GM23338 (cell line): ENCODE results near the gene MFAP4. TPM values are rescaled to one million over a fixed set of nuclear protein-coding genes. Genes with fewer than 3 reads are reported as not detected.

Experiments
- ATAC-seq: fragments of 200-7000 bp; cut with Tn5 transposase; 3 replicates; pipeline ENCODE4 v1.9.1; 2020
- DNase-seq: peaks from one replicate; pipeline ENCODE4 v3.0.0-alpha.2; 2015; ENCODE audit warnings: low spot score
- H2AFZ ChIP-seq: fragments of 200-600 bp; sonication (generic); 2 replicates; pipeline ENCODE4 v1.8.0; 2016; ENCODE audit warnings: antibody characterized with exemption, mild to moderate bottlenecking, moderate library complexity
- H3F3A ChIP-seq: fragments of 200-600 bp; sonication (generic); replicated peaks from 2 replicates; pipeline ENCODE4 v1.8.0; 2017; ENCODE audit warnings: antibody characterized with exemption, mixed run types, low read depth
- H3K27ac ChIP-seq: fragments of 200-600 bp; sonication (generic); 2 replicates; pipeline ENCODE4 v1.6.1; 2016; ENCODE audit warnings: low read depth
- H3K27me3 ChIP-seq: fragments of 200-600 bp; sonication (generic); 2 replicates; pipeline ENCODE4 v1.8.0; 2016; ENCODE audit warnings: mild to moderate bottlenecking, mixed run types, moderate library complexity; ENCODE audit not compliant: insufficient read depth
- H3K36me3 ChIP-seq: fragments of 200-600 bp; sonication (generic); 2 replicates; pipeline ENCODE4 v1.8.0; 2016; ENCODE audit warnings: mild to moderate bottlenecking; ENCODE audit not compliant: insufficient read depth
- H3K4me1 ChIP-seq: fragments of 200-600 bp; sonication (generic); 2 replicates; pipeline ENCODE4 v1.8.0; 2016; ENCODE audit warnings: mild to moderate bottlenecking, moderate library complexity; ENCODE audit not compliant: insufficient read depth
- H3K4me2 ChIP-seq: fragments of 200-600 bp; sonication (generic); 2 replicates; pipeline ENCODE4 v1.7.1; 2017; ENCODE audit warnings: mixed run types
- H3K4me3 ChIP-seq: fragments of 200-600 bp; sonication (generic); 2 replicates; pipeline ENCODE4 v1.6.1; 2016; ENCODE audit warnings: mixed run types
- H3K79me2 ChIP-seq: fragments of 200-600 bp; sonication (generic); replicated peaks from 2 replicates; pipeline ENCODE4 v1.8.0; 2017; ENCODE audit warnings: mild to moderate bottlenecking; ENCODE audit not compliant: insufficient read depth
- H3K9me2 ChIP-seq: fragments of 200-600 bp; sonication (generic); 2 replicates; pipeline ENCODE4 v1.8.0; 2017; ENCODE audit not compliant: insufficient read depth
- H4K20me1 ChIP-seq: fragments of 200-600 bp; sonication (generic); replicated peaks from 2 replicates; pipeline ENCODE4 v1.8.0; 2017; ENCODE audit warnings: mild to moderate bottlenecking; ENCODE audit not compliant: insufficient read depth
- H3K27ac Mint-ChIP-seq: 2 replicates; pipeline ENCODE4 v1.8.0; 2020; ENCODE audit warnings: inconsistent platforms, mild to moderate bottlenecking, moderate library complexity, mixed read lengths
- H3K27me3 Mint-ChIP-seq: 3 replicates; pipeline ENCODE4 v1.8.0; 2022; ENCODE audit warnings: low read depth, mild to moderate bottlenecking, moderate library complexity, mixed read lengths, inconsistent platforms; ENCODE audit not compliant: insufficient read depth, poor library complexity
- H3K36me3 Mint-ChIP-seq: 3 replicates; pipeline ENCODE4 v1.8.0; 2021; ENCODE audit warnings: low read depth, mild to moderate bottlenecking, inconsistent platforms, moderate library complexity, mixed read lengths
- H3K4me1 Mint-ChIP-seq: 3 replicates; pipeline ENCODE4 v1.8.0; 2020; ENCODE audit warnings: mild to moderate bottlenecking, inconsistent platforms, mixed read lengths
- H3K4me3 Mint-ChIP-seq: 3 replicates; pipeline ENCODE4 v1.8.0; 2021; ENCODE audit warnings: moderate library complexity, mild to moderate bottlenecking, inconsistent platforms, mixed read lengths
- H3K9me3 Mint-ChIP-seq: 3 replicates; pipeline ENCODE4 v1.8.0; 2020; ENCODE audit warnings: moderate library complexity, mild to moderate bottlenecking, inconsistent platforms, mixed read lengths
- CREB1 ChIP-seq: fragments of 250-450 bp; sonication (Bioruptor Pico); IDR thresholded peaks from 2 replicates; pipeline ENCODE4 v1.5.0; 2020; ENCODE audit warnings: low read depth, mild to moderate bottlenecking, moderate library complexity
- EZH2 ChIP-seq: fragments of 200-600 bp; sonication (generic); IDR thresholded peaks from one replicate; pipeline ENCODE4 v1.8.0; 2017; ENCODE audit warnings: antibody characterized with exemption, mild to moderate bottlenecking, low read depth; ENCODE audit not compliant: unreplicated experiment
- EZH2phosphoT487 ChIP-seq: fragments of 200-600 bp; sonication (generic); IDR thresholded peaks from one replicate; pipeline ENCODE4 v1.8.1; 2018; ENCODE audit warnings: antibody characterized with exemption; ENCODE audit not compliant: unreplicated experiment
- JUNB ChIP-seq: IDR thresholded peaks from one replicate; pipeline ENCODE4 v1.6.1; 2016; ENCODE audit warnings: antibody characterized with exemption; ENCODE audit not compliant: unreplicated experiment
- NANOG ChIP-seq: IDR thresholded peaks from 2 replicates; pipeline ENCODE4 v1.6.1; 2016; ENCODE audit warnings: antibody characterized with exemption, borderline replicate concordance
- POLR2AphosphoS5 ChIP-seq: IDR thresholded peaks from 2 replicates; pipeline ENCODE4 v1.6.1; 2016; ENCODE audit warnings: antibody characterized with exemption, low read depth
- STAT1 ChIP-seq: IDR thresholded peaks from one replicate; pipeline ENCODE4 v1.6.1; 2016; ENCODE audit warnings: antibody characterized with exemption; ENCODE audit not compliant: unreplicated experiment
- ZNF114 ChIP-seq: fragments of 250-450 bp; sonication (Bioruptor Pico); IDR thresholded peaks from 2 replicates; pipeline ENCODE4 v1.5.0; 2020; ENCODE audit warnings: mild to moderate bottlenecking, moderate library complexity
- ZNF331 ChIP-seq: fragments of 250-450 bp; sonication (Bioruptor Pico); IDR thresholded peaks from 2 replicates; pipeline ENCODE4 v1.5.0; 2020; ENCODE audit warnings: low read depth, mild to moderate bottlenecking, moderate library complexity
- polyA plus RNA-seq: library from polyadenylated mRNA; unstranded; fragments of >200 nt; fragmentation: Nextera tagmentation; extraction: Ambion mirVana; gene quantifications from 2 replicates; pipeline ENCODE4 v1.2.1, GENCODE V29; 2016
- total RNA-seq: library from RNA; depleted of rRNA; stranded (reverse); fragments of >200 nt; shearing (Covaris generic); gene quantifications from 2 replicates; pipeline ENCODE4 v1.2.3, GENCODE V29; 2014
- TF ChIP-seq, protein P1 (sequence below): IDR thresholded peaks from 2 replicates; pipeline ENCODE4 v1.6.1; 2016; ENCODE audit warnings: antibody characterized with exemption

The MFAP4 gene
- total and polyA plus RNA-seq, 2 experiments from 2014 or later, result 7.7 to 9.7 TPM

DNA sequence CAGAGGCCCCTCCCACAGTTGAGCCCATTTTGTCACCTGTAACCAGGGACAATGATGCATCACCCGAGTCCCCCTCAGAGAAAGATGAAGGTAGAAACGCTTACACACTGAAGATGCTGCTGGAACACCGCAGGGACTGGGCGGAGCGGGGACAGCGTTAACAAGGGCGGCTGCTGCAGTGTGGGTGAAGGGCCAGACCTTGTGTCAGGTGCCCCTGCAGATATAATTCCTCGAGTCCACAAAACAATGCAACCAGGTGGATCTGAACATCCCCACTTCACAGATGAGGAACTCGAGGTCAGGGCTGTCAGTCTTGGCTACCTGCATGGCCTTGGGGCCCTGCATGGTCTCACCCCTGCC lies 15.0 kb downstream of the MFAP4 start (continued):
- TF ChIP-seq, protein P1, sequence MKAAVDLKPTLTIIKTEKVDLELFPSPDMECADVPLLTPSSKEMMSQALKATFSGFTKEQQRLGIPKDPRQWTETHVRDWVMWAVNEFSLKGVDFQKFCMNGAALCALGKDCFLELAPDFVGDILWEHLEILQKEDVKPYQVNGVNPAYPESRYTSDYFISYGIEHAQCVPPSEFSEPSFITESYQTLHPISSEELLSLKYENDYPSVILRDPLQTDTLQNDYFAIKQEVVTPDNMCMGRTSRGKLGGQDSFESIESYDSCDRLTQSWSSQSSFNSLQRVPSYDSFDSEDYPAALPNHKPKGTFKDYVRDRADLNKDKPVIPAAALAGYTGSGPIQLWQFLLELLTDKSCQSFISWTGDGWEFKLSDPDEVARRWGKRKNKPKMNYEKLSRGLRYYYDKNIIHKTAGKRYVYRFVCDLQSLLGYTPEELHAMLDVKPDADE, result no peak
- TF ChIP-seq ZNF114 (CRISPR knock-in tag), result no peak
- no peak for TF ChIP-seq EZH2
- TF ChIP-seq CREB1 (CRISPR knock-in tag), result no peak
- no peak for TF ChIP-seq ZNF331 (CRISPR knock-in tag)
- no peak for TF ChIP-seq NANOG
- TF ChIP-seq JUNB, result no peak
- TF ChIP-seq STAT1, result no peak
- TF ChIP-seq POLR2AphosphoS5, result no peak

GRCh38 chr17:19371259-19372010 lies 15.6 kb downstream of the MFAP4 start:
- 0 out of 2 replicates have a peak, but pooled peaks cover 6% of the 10 kb centered on the region for H3K79me2 ChIP-seq
- Mint-ChIP-seq H3K27ac (no peak overlapping the region; the same call in 1 of the 2 replicates), H3K9me3 (no peaks in the 10 kb centered on the region; the same call in 2 of the 3 replicates), H3K4me1 (peaks cover 12% of the 10 kb centered on the region), H3K27me3 (peaks cover 7% of the 10 kb centered on the region), H3K36me3 (no peaks in the 10 kb centered on the region; the same call in 2 of the 3 replicates), H3K4me3 (no peak overlapping the region)
- no peak for ATAC-seq
- H3K4me2 ChIP-seq, result no peak overlapping the region
- no peaks in the 10 kb centered on the region for H3K27me3 ChIP-seq
- H3K4me1 ChIP-seq, result peaks cover 5% of the 10 kb centered on the region
- H3K27ac ChIP-seq, result no peak overlapping the region
- no peak for TF ChIP-seq POLR2AphosphoS5
- H3F3A ChIP-seq, result no peaks in the 10 kb centered on the region
- no peaks in the 10 kb centered on the region for H4K20me1 ChIP-seq
- H3K36me3 ChIP-seq, result no peaks in the 10 kb centered on the region
- H2AFZ ChIP-seq, result no peak overlapping the region
- no peaks in the 10 kb centered on the region for H3K9me2 ChIP-seq
- H3K4me3 ChIP-seq, result no peak overlapping the region
- no peak for DNase-seq

DNA sequence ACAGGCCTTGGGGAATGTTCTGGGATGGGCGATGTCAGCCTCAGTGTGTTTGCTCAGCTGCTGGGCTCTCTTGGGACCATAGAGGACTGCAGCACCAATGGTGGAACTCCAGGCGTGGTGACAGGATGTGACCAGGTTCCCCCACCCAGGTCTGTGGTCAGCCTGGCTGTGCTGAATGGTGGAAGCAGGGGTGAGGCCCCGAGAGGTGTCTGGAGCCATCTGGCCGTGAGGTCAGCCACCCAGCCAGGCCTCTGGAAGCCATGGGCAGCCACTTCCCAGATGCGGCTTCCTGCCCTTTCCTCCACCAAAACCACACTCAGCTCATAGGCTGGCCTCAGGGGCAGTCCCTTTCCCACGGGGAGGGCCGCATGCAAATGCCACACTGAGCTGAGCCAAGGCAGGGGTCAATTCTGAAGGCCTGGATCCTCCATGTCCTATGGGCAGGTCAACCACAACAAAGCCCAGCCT lies 16.5 kb downstream of the MFAP4 start:
- Histone ChIP-seq H3K27me3 (no peaks in the 10 kb centered on the region), H3F3A (no peaks in the 10 kb centered on the region), H3K4me2 (no peak overlapping the region), H3K27ac (no peak overlapping the region), H2AFZ (no peak overlapping the region), H3K36me3 (no peaks in the 10 kb centered on the region), H4K20me1 (no peaks in the 10 kb centered on the region), H3K9me2 (no peaks in the 10 kb centered on the region), H3K4me1 (peaks cover 5% of the 10 kb centered on the region), H3K79me2 (0 out of 2 replicates have a peak, but pooled peaks cover 3% of the 10 kb centered on the region), H3K4me3 (no peak overlapping the region)
- Mint-ChIP-seq H3K36me3 (no peaks in the 10 kb centered on the region; the same call in 2 of the 3 replicates), H3K9me3 (no peaks in the 10 kb centered on the region; the same call in 2 of the 3 replicates), H3K4me1 (peaks cover 12% of the 10 kb centered on the region), H3K27ac (no peak overlapping the region), H3K4me3 (no peak overlapping the region), H3K27me3 (peaks cover 6% of the 10 kb centered on the region)
- TF ChIP-seq EZH2phosphoT487, result no peak
- no peak for TF ChIP-seq EZH2
- ATAC-seq (no peak), DNase-seq (no peak)
